ENCODE data around the gene TRIM47. TPM values are rescaled to one million over a fixed set of nuclear protein-coding genes. Genes with fewer than 3 reads are reported as not detected.

The TRIM47 gene
- total and polyA plus RNA-seq, 2 of the 13 experiments (the other 11 are each of a cell fraction or from before 2014, with no cell fraction given) = 33.5 to 82.0 TPM

DNA sequence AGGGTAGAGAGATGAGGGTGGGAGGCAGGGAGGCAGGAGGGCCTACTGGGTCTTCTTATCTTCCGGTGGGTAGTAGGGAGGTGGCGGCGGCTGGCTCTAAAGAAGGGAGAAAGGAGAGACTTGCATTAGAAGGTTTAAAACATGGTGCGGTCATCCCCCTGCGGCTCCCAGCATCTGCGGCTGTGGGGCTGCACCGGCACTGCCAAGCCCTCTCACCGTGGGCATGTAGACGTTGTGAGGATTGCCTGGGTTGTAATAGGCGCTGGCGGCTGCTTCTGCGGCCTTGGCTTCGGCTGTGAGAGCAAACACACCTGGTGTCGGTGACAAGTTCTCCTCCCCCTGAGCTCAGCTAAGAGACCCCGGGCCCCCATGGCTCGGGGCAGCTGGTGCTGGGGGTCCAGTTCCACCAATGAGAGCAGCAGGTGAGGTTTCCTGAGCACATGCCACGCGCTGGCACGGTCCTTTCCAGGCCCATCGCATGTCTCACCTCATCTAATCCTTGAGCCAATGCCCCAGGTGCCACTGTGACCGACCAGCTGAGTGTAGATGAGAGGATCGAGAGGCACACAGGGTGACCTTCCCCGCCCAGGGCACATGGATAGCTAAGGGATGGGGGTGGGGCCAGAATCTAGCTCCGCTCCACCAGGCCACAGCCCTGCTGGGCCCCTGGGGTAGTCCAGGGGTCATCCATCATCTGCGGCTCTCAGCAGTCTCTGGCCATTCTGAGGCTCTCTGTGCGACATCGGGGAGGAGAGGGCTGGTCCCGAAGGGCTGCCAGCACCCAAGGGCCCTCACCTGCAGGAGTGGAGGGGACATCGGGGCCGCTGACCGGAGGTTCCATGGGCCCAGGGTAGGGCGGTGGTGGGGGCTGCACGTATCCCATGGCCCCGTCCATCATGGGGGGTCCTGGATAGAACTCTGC, 31.4 kb downstream of the TRIM47 start (continued):
- peak; percentile 92 for TF ChIP-seq RNF2 (conservative IDR thresholded peaks at IDR 0.05; ENCODE audit: low read depth)
- TF ChIP-seq FOSL2 (CRISPR knock-in tag; IDR thresholded peaks at IDR 0.05) = peak; percentile 64
- TF ChIP-seq TP53 (CRISPR knock-in tag; conservative IDR thresholded peaks at IDR 0.05) = no peak
- TF ChIP-seq SRF (IDR thresholded peaks at IDR 0.05; ENCODE audit: low read depth, low read length) = no peak
- no peak for TF ChIP-seq ATF7 (IDR thresholded peaks at IDR 0.05)
- TF ChIP-seq ATF7 (CRISPR knock-in tag; IDR thresholded peaks at IDR 0.05) = peak; percentile 85; the same call in 1 of the 2 replicates
- TF ChIP-seq, protein P1, sequence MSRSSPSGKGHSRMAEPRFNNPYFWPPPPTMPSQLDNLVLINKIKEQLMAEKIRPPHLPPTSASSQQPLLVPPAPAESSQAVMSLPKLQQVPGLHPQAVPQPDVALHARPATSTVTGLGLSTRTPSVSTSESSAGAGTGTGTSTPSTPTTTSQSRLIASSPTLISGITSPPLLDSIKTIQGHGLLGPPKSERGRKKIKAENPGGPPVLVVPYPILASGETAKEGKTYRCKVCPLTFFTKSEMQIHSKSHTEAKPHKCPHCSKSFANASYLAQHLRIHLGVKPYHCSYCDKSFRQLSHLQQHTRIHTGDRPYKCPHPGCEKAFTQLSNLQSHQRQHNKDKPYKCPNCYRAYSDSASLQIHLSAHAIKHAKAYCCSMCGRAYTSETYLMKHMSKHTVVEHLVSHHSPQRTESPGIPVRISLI (CRISPR knock-in tag; IDR thresholded peaks at IDR 0.05; ENCODE audit: borderline replicate concordance) = peak; percentile 73; the same call in 1 of the 2 replicates
- TF ChIP-seq SMARCE1 (IDR thresholded peaks at IDR 0.05; ENCODE audit: borderline replicate concordance) = no peak
- no peak for TF ChIP-seq SOX6 (IDR thresholded peaks at IDR 0.05)
- TF ChIP-seq SOX6 (CRISPR knock-in tag; IDR thresholded peaks at IDR 0.05) = peak; percentile 93
- TF ChIP-seq U2AF1 (optimal IDR thresholded peaks at IDR 0.05; ENCODE audit: low read depth, low read length) = no peak
- peak; percentile 96 for TF ChIP-seq HDAC2 (CRISPR knock-in tag; IDR thresholded peaks at IDR 0.05)
- no peak for TF ChIP-seq THYN1 (CRISPR knock-in tag; IDR thresholded peaks at IDR 0.05; ENCODE audit: borderline replicate concordance, low read depth)
- TF ChIP-seq ZNF432 (CRISPR knock-in tag; IDR thresholded peaks at IDR 0.05; ENCODE audit: borderline replicate concordance) = peak; percentile 87; the same call in 1 of the 2 replicates
- peak; percentile 49; the same call in 1 of the 2 replicates for TF ChIP-seq ZNF644 (CRISPR knock-in tag; IDR thresholded peaks at IDR 0.05; ENCODE audit: low read depth)
- TF ChIP-seq, protein P2, sequence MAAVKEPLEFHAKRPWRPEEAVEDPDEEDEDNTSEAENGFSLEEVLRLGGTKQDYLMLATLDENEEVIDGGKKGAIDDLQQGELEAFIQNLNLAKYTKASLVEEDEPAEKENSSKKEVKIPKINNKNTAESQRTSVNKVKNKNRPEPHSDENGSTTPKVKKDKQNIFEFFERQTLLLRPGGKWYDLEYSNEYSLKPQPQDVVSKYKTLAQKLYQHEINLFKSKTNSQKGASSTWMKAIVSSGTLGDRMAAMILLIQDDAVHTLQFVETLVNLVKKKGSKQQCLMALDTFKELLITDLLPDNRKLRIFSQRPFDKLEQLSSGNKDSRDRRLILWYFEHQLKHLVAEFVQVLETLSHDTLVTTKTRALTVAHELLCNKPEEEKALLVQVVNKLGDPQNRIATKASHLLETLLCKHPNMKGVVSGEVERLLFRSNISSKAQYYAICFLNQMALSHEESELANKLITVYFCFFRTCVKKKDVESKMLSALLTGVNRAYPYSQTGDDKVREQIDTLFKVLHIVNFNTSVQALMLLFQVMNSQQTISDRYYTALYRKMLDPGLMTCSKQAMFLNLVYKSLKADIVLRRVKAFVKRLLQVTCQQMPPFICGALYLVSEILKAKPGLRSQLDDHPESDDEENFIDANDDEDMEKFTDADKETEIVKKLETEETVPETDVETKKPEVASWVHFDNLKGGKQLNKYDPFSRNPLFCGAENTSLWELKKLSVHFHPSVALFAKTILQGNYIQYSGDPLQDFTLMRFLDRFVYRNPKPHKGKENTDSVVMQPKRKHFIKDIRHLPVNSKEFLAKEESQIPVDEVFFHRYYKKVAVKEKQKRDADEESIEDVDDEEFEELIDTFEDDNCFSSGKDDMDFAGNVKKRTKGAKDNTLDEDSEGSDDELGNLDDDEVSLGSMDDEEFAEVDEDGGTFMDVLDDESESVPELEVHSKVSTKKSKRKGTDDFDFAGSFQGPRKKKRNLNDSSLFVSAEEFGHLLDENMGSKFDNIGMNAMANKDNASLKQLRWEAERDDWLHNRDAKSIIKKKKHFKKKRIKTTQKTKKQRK (IDR thresholded peaks at IDR 0.05; ENCODE audit: low read length) = no peak
- TF ChIP-seq ZNF607 (CRISPR knock-in tag; IDR thresholded peaks at IDR 0.05; ENCODE audit: borderline replicate concordance) = 0 out of 2 replicates have a peak, but pooled peaks have one; percentile 36
- 0 out of 2 replicates have a peak, but pooled peaks have one; percentile 76 for TF ChIP-seq ZNF367 (CRISPR knock-in tag; IDR thresholded peaks at IDR 0.05; ENCODE audit: borderline replicate concordance)
- TF ChIP-seq MTA1 (CRISPR knock-in tag; IDR thresholded peaks at IDR 0.05; ENCODE audit: borderline replicate concordance) = peak; percentile 99
- TF ChIP-seq ZFP82 (CRISPR knock-in tag; IDR thresholded peaks at IDR 0.05; ENCODE audit: borderline replicate concordance) = no peak
- TF ChIP-seq EZH2 (conservative IDR thresholded peaks at IDR 0.05; ENCODE audit: low read depth, low read length) = no peak
- TF ChIP-seq, protein P3, sequence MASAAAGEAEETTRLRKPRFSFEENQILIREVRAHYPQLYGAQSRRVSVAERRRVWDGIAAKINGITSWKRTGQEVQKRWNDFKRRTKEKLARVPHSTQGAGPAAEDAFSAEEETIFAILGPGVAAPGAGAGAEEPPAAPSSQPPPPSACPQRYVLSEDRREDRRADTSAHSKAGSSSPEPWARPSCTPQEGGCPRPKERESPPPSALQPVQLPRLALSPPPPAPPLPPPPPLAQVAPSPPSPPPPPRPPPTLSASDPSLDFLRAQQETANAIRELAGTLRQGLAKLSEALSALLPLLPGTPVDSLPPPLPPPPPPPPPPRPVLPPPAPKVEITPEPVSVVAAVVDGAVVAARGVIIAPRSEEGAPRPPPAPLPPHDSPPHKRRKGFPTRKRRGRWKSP (CRISPR knock-in tag; IDR thresholded peaks at IDR 0.05) = peak; percentile 75
- TF ChIP-seq, protein P4, sequence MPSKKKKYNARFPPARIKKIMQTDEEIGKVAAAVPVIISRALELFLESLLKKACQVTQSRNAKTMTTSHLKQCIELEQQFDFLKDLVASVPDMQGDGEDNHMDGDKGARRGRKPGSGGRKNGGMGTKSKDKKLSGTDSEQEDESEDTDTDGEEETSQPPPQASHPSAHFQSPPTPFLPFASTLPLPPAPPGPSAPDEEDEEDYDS (CRISPR knock-in tag; IDR thresholded peaks at IDR 0.05) = no peak; the same call in 1 of the 2 replicates
- no peak for TF ChIP-seq MLLT10 (CRISPR knock-in tag; IDR thresholded peaks at IDR 0.05)

Measured in HepG2 (cell line).